NCI-H748 (cell line): ENCODE measurements around the gene HOPX.
"Not testable (repeated sequence)": the region's sequence is repeated elsewhere in the genome, so short reads cannot be mapped to it uniquely, and the experiment has no call there.

Experiments
- DNase-seq: peaks from one replicate; lab custom pipeline; 2025; ENCODE audit not compliant: unreplicated experiment; lab: John Stamatoyannopoulos, UW

HOPX gene

DNA sequence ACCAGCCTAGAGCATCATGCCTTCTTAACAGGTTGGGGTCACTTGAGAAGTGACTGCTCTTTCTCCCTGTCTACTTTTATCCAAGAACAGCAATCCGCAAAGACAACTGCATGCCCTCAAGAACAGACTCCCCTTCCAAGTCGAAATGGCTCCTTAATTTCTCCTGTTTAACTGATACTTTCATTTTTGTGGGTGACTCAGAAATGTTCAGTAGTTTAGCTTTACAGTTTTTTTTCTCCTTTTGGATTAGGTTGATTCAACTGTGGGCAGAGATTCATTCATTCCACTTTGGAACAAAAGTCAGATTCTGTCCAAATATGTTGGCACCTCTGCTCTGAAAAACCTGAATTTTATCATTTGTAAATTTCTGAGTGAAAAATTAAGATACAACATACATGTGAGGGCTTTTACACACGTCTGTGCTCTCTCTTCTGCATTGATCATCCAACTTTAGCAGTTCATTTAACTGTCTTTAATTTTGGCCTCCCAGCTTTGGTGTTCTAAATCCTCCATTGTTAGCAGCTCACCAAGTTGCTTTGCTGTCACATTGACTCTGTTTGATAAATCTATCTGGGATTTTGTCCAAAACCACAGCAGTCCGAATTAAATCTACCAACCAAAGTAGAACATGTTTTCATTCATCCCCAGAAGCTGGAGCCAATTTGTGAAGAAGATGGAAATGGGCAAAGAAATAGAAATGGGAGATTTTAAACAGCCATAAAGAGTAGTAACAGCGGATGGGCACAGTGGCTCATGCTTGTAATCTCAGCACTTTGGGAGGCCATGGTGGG is 50.0 kb downstream of the HOPX start:
- no peak for DNase-seq

DNA sequence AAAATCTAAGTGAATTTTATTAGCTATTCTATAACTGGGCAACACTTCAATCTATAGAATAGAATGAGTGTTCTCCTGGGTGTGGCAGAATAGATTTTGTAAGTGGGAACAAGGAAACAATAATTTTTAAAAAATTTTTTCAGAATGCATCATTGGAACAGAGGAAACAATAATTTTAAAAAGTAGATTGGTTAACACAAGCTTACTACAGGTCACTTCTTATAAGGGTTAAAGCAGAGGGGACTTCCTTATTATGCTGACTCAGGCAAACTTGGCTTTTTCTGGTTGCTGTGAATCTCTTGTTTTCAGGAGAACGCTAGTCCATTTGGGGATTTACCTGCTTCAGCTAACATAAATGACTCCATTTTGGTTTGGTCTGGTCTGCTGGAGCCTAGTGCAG is 52.5 kb downstream of the HOPX start:
- DNase-seq = no peak

DNA sequence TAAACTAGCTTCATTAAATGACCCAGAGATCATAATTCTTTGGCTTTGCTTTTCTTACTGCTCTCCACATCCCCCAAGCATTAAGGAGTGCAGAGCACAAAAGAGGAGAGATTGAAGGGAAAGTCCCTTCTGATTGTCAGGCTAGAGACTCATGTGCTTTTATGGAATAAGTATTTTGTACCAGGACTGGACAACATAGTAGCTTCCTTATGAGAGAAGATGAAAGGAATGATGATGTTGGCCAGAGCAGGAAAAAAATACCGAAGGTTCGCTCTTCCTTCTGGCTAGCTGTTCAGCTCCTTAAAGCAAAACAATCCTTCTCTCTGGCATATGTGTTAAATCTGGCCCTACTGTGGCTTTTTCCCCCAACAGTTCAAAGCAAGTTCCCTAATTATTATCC is 53.1 kb downstream of the HOPX start:
- no peak for DNase-seq

DNA sequence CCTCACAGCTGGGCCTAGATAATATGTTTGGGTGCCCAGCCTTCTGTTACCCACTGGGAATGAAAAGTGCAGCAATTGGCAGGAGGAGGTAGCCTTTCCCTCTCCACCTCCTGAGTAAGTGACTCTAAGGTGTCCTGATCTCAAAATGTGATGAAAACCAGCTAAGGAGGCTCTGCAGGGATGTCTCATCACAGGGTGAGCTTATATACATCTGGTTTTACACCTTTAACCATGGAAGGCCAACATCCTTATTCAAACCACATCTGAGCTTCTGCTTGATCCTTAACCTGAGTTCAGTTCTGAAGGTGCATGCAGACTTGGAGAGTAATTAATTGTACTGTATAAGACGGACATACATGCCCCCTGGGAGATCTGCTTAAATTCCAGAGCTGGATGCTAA is 53.7 kb downstream of the HOPX start:
- DNase-seq = no peak

DNA sequence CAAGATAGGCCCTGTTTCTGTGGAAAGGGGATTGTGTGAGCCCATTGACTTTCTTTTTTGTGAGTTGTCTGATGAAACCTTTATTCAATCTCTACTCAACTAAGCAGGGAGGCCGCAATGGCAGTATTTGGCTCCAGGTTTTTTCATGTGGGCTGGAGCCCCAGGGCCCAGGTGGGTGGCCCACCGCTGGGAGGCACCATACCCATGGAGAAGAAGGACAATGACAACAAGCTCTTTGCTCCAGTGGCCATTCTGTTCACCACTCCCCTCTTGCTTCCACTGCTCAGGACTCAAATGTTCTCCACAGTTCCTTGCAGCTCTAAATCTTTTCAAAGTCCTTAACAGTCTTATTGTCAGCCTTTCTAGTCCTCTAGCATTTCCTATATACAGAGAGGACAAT is 54.1 kb downstream of the HOPX start:
- no peak for DNase-seq

DNA sequence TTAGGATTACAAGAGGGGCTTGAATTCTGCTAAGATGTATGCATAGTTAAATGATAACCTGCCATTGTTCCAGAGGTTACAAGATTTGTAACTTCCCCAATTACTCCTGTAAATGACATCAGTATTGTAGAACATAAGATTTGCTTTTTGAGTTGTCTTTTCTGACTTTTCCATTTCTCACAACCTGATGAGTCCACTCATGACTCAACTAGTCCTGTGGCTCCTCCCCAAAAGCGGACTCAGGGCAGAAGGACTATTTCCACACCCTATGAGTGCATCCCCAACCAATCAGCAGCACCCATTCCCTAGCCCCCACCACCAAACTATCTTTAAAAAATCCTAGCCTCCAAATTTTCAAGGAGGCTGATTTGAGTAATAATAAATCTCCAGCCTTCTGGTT is 54.7 kb downstream of the HOPX start:
- DNase-seq = no peak

DNA sequence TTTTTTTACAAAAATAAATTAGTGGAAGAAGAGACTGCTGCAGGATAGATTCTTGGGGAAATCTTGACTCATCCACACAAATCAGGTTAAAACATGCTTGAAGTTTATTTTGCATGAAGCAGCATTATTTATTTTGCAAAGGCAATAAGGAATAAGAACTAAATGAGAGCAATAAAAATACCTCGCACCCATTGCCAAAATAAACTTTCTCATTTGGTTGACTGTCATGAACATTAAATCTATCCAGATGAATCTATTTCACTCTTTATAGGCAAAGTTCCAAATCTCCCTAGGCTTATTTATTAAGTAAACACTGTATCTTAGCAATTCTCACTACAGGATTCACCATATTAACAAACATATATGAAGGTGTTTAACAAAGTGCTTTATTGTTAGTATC is 58.9 kb downstream of the HOPX start:
- peak; percentile 14 for DNase-seq

DNA sequence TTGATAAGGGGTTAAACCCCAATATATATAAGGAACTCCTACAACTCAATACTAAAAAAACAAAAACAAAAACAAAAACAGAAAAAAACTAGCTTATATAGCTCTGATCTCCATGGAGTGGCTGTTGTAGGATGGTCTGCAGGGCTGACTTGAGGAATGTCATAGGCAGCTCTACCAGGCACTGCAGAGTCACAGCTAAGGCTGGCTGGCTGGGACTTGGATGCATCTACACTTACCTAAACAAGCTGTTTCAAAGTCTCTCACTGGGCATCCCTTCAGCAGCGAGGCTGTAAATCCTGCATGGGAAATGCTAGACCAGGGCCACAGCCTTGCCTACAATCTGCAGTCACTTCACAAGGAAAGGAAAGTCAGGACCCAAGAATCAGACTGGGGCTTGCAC is 61.3 kb downstream of the HOPX start:
- no peak for DNase-seq

DNA sequence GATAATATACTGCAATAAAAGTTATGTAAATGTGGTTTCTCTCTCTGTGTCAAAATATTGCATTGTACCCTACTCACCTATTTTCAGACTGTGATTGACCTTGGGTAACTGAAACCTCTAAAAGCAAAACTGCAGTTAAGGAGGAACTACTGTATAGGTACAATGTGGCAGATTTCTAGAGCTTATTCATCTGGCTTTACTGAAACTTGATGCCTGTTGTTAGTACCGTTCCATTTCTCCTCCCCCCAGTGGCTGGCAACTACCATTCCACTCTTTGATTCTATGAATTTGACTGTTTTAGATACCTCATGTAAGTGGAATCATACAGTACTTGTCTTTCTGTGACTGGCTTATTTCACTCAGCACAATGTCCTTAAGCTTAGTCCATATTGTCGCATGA is 61.9 kb downstream of the HOPX start:
- DNase-seq = no peak

DNA sequence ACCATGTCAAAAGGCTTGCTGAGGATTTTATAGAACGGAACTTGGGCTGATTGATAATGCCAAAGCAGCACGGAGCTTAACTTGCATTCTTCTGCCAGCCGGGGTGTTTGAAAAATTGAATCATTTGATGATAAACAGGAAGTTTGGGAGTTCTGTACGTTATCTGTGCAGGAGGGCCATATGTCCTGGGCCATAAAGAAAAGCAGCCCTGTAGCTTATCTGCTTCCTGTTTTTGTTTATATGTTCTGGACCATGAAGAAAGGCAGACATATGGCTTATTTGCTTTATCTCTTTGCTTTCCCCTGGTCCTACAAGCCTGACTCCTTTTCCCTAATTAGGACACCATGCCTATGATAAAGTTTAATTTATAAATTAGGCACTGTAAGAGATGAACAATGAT is 62.4 kb downstream of the HOPX start:
- DNase-seq = no peak

DNA sequence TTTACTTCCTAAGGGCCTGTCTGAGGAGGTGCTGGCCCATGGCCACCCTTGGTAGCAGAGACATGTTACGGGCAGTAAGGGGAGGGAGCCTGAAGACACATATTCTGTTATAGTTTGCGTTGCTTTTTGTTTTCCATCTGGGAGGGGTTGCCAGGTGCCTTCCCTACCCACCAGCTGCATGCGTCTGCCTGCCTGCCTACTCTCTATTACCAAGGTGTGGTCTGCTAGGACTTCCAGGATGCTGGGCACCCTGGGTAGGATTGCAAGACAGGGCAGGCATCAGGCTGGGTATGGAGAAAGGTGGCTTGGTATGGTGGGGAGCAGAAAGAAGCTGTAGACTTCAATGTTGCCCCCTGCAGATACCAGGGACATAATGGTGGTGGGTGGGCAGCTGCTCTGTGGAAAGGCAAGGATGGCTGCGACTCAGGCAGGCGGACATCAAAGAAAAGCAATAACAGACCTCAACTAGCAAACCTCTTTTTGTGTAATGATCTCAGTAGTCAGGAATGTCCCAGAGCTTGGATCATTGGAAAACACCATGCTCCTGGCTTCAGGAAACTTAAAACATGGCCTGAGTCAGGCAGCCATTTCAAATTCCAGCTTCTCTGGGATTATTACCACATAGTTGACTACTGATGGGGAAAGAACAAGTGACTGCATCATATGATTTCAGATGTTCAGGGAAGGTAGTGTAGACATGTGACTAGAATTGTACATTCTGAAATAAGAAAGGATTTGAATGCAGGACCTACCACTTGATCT is 67.8 kb downstream of the HOPX start:
- no peak for DNase-seq

DNA sequence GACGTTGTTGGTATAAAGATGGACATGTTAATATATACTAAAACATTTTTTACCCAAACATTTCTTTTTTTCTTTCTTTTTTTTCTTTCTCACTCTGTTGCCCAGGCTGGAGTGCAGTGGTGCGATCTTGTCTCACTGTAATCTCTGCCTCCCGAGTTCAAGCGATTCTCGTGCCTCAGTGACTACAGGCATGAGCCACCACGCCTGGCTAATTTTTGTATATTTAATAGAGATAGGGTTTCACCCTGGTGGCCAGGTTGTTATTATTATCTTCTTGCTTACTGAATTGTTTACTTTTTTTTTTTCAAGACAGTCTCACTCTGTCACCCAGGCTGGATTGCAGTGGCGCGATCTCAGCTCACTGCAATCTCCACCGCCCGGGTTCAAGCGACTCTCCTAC is 68.8 kb downstream of the HOPX start:
- no peak for DNase-seq

DNA sequence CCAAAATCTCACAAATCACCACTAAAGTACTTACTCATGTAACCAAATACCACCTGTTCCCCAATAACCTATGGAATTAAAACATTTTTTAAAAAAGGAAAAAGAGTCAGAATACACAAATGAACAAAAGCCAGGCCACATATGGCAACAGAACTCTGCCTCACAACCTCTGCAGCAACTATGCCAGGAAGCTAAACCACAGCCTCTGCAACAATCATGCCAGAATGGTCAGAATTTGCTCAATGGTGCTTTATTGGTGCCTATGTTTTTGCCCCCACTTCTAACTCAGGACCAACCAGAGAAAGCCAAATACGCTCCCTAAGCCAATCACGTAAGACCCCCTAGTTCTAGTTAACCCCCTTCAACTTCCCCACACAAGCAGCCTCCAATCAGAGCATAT is 69.6 kb downstream of the HOPX start:
- no peak for DNase-seq

DNA sequence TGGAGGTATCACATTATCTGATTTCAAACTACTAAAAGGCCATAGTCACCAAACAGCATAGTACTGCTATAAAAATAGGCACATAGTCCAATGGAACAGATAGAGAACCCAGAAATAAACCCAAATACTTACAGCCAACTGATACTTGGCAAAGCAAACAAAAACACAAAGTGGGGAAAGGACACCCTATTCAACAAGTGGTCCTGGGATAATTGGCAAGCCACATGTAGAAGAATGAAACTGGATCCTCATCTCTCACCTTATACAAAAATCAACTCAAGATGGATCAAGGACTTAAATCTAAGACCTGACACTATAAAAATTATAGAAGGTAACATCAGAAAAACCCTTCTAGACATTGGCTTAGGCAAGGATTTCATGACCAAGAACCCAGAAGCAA is 70.9 kb downstream of the HOPX start:
- not testable (repeated sequence) for DNase-seq

DNA sequence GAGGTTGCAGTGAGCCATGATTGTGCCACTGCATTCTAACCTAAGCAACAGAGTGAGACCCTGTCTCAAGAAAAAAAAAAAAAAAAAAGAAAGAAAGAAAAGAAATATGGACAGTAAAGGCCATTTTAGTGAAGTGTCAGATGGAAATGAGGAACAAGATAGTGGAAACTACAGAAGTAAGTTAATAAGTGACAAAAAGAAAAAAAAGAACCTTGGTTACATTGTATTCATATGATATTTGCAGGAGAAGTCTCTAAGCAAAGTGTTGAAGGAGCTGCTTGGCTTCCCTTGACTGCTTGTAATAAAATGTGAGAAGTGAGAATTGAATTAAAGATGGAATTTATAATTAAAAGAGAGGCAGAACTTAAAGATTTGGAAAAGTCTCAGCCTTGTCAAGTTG is 73.2 kb downstream of the HOPX start:
- DNase-seq = no peak

DNA sequence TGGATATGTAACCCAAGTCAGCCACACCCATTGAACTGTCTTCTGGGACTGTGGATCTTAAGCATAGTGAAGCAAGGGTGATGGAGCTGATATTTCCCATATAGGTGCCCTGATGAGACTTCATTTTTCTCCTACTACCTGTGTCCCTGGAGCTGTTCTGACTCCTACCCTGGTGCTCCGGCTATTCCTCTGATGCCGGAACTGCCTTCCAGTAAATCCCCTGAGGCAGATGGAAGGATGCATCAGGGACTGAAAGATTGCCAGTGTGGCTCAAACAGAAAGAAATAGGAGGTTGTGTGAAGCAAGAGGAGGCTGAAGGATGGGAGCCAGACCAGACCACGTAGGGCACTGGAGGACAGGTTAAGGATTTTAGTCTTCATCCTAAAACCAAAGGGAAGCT is 74.7 kb downstream of the HOPX start:
- DNase-seq = no peak

DNA sequence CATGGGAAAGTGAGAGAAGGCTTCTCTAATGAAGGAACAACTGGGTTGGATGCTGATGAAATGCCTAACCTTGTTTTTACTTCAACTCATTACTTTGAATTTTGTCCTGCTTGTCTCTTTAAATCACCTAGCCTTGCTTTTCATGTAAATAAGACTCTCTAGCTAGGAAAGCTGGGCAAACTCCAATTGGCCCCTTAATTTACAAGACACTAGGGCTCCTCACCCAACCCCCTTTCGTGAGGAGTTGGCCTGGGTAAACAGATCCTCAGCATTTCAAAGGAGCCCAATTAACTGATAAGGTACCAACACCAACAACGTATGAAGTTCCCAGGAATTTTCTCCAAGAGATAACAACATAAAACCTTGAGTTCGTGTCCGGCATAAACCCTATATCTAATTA is 75.6 kb downstream of the HOPX start:
- DNase-seq = not testable (repeated sequence)

DNA sequence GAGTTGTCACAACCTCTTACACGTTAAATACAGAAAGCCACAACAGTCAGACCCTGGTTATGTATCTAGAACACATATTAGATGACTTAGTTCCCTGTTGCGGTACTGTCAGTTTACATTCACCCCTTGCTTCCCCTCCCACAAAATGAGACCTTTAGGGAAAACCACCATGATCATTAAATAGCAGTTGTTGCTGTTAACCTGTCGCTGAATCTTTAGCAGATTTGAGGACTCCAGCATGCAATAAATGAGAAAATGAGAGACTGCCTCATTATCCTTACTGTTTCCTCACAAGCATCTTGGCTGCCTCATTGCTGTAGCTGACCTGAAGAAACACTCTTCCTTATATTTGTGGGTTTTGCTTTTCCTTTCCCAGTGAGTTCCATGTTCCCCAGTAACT is 77.8 kb downstream of the HOPX start:
- DNase-seq = no peak
